B cell (primary cell): ENCODE data around the gene MED15. TPM values are rescaled to one million over a fixed set of nuclear protein-coding genes. Genes with fewer than 3 reads are reported as not detected.

Source experiments
- ATAC-seq: fragments of 200-7000 bp; cut with Tn5 transposase; one replicate; pipeline ENCODE4 v1.10.0; 2021; ENCODE audit warnings: low read depth, mild to moderate bottlenecking, moderate number of reproducible peaks, moderate library complexity
- CTCF ChIA-PET: fragments of 350-600 bp; sonication (Branson Sonifier 250); formaldehyde crosslinking; loops from one replicate; lab custom pipeline; 2021; ENCODE audit warnings: antibody characterized with exemption, inconsistent platforms; lab: Charles Lee
- POLR2A ChIA-PET: fragments of 350-600 bp; sonication (Branson Sonifier 250); formaldehyde crosslinking; loops from one replicate; lab custom pipeline; 2021; ENCODE audit warnings: antibody characterized with exemption; lab: Charles Lee
- DNase-seq: peaks from one replicate; pipeline ENCODE4 v3.0.0; 2013
- H2AFZ ChIP-seq: 2 replicates; pipeline ENCODE4 v1.6.1; 2012; ENCODE audit warnings: mild to moderate bottlenecking, low read depth, low read length; ENCODE audit not compliant: insufficient read depth, poor library complexity, severe bottlenecking
- H3K27ac ChIP-seq, 2 donors: 1 replicate in 1 of 2; 2 replicates in 1 of 2; pipeline ENCODE4 v1.5.1; 2012 to 2013; ENCODE audit warnings: low read length in 2 of 2, mild to moderate bottlenecking in 2 of 2, moderate library complexity in 1 of 2
- H3K27me3 ChIP-seq, 4 experiments: fragments of 200-600 bp in 1 of 4; sonication (generic) in 1 of 4; replicated peaks in 1 of 4; 1 replicate in 2 of 4; 2 replicates in 2 of 4; pipeline versions ENCODE4 v1.6.1 to v1.7.0; 2013 to 2016; ENCODE audit warnings: low read length in 3 of 4, mild to moderate bottlenecking in 2 of 4, mixed read lengths in 1 of 4, moderate library complexity in 1 of 4; ENCODE audit not compliant: insufficient read depth in 4 of 4, control insufficient read depth in 3 of 4; ENCODE audit errors: control extremely low read depth in 1 of 4
- H3K36me3 ChIP-seq, 2 experiments: replicated peaks in 1 of 2; 1 replicate in 1 of 2; 2 replicates in 1 of 2; pipeline versions ENCODE4 v1.6.1 to v1.7.1; 2013; ENCODE audit warnings: low read length in 1 of 2; ENCODE audit not compliant: insufficient read depth in 2 of 2, control insufficient read depth in 1 of 2; ENCODE audit errors: control extremely low read depth in 1 of 2, extremely low read depth in 1 of 2
- H3K4me1 ChIP-seq, 2 donors: fragments of 200-600 bp in 1 of 2; sonication (generic) in 1 of 2; 1 replicate in 1 of 2; 2 replicates in 1 of 2; pipeline versions ENCODE4 v1.5.1 to v1.6.1; 2013 to 2017; ENCODE audit warnings: low read length in 2 of 2; ENCODE audit not compliant: control insufficient read depth in 2 of 2, insufficient read depth in 2 of 2
- H3K4me2 ChIP-seq: replicated peaks from 2 replicates; pipeline ENCODE3; 2012; ENCODE audit warnings: mild to moderate bottlenecking, low read depth, low read length; ENCODE audit not compliant: poor library complexity, severe bottlenecking
- H3K4me3 ChIP-seq, 5 experiments: fragments of 200-600 bp in 1 of 5; sonication (generic) in 1 of 5; 1 replicate in 3 of 5; 2 replicates in 2 of 5; pipeline versions ENCODE4 v1.5.1 to v1.7.0; 2011 to 2016; ENCODE audit warnings: low read length in 4 of 5, mild to moderate bottlenecking in 4 of 5, low read depth in 2 of 5, control low read depth in 1 of 5, moderate library complexity in 1 of 5; ENCODE audit not compliant: insufficient read depth in 1 of 5; ENCODE audit errors: control extremely low read depth in 1 of 5, extremely low read depth in 1 of 5
- H3K79me2 ChIP-seq: fragments of 200-600 bp; sonication (generic); one replicate; pipeline ENCODE4 v1.6.0; 2016; ENCODE audit warnings: low read length; ENCODE audit not compliant: control insufficient read depth, insufficient read depth
- H3K9ac ChIP-seq: fragments of 200-600 bp; sonication (generic); 2 replicates; pipeline ENCODE4 v1.6.1; 2017; ENCODE audit warnings: mild to moderate bottlenecking, low read length, moderate library complexity
- H3K9me3 ChIP-seq, 3 donors: one replicate each; pipeline versions ENCODE4 v1.6.1 to v1.7.1; 2013; ENCODE audit warnings: low read length in 2 of 3; ENCODE audit not compliant: control insufficient read depth in 2 of 3, insufficient read depth in 1 of 3; ENCODE audit errors: control extremely low read depth in 1 of 3
- H4K20me1 ChIP-seq: 2 replicates; pipeline ENCODE4 v1.6.0; 2012; ENCODE audit warnings: mild to moderate bottlenecking, low read length; ENCODE audit not compliant: insufficient read depth, control insufficient read depth, poor library complexity, severe bottlenecking
- H3K27ac Mint-ChIP-seq: one replicate; pipeline ENCODE4 v1.8.0; 2021; ENCODE audit warnings: mixed read lengths
- H3K27me3 Mint-ChIP-seq: one replicate; pipeline ENCODE4 v1.8.0; 2021; ENCODE audit warnings: mixed read lengths
- H3K4me1 Mint-ChIP-seq: one replicate; pipeline ENCODE4 v1.8.0; 2021; ENCODE audit warnings: mixed read lengths
- H3K4me3 Mint-ChIP-seq: one replicate; pipeline ENCODE4 v1.8.0; 2021; ENCODE audit warnings: mixed read lengths
- H3K9me3 Mint-ChIP-seq: one replicate; pipeline ENCODE4 v1.8.0; 2022; ENCODE audit warnings: mixed read lengths; ENCODE audit not compliant: insufficient read depth
- CTCF ChIP-seq: fragments of 200-600 bp; IDR thresholded peaks from one replicate; pipeline ENCODE4 v1.8.0; 2022; ENCODE audit warnings: antibody characterized with exemption, mild to moderate bottlenecking
- EZH2 ChIP-seq: IDR thresholded peaks from 2 replicates; pipeline ENCODE4 v1.6.1; 2012; ENCODE audit warnings: borderline replicate concordance, low read depth, mild to moderate bottlenecking, moderate library complexity, low read length; ENCODE audit not compliant: insufficient read depth, poor library complexity, severe bottlenecking
- WGBS: methylation state at CpG from one replicate; pipeline ENCODE4 v1.1.5; 2013; ENCODE audit warnings: missing lambda C conversion rate; ENCODE audit not compliant: insufficient coverage; 5-methylcytosine and 5-hydroxymethylcytosine counted together
- intact Hi-C: fragments of 100-400 bp; cut with micrococcal nuclease; formaldehyde crosslinking; loops from one replicate; pipeline ENCODE4 v1.10.0; 2022
- polyA plus RNA-seq: library from polyadenylated mRNA; depleted of rRNA; stranded (reverse); fragments of >200 nt; gene quantifications from 2 replicates; pipeline ENCODE4 v1.2.3, GENCODE V29; 2012
- total RNA-seq, 2 donors: library from RNA; stranded (reverse); fragments of 120-200 nt in 1 of 2; gene quantifications; 1 replicate in 1 of 2; 2 replicates in 1 of 2; pipeline versions ENCODE4 v1.2.3 to v1.2.4, GENCODE V29; 2013 to 2022

The MED15 gene
- total and polyA plus RNA-seq, 2 donors (not counting 1 experiment from before 2014, with no cell fraction given), result 109 to 134 TPM

GRCh38 chr22:20567993-20568417, 60.6 kb downstream of the MED15 start:
- ChIA-PET CTCF (interaction anchor here (0.7 to 6.7 kb wide), 4 partner anchors 9 to 174 kb away, joined by 3 to 56 read pairs (median 14); no protein-coding TSS in a partner anchor), POLR2A (no interaction called here)
- Histone ChIP-seq H4K20me1 (peaks cover 26% of the 10 kb centered on the region), H3K27ac (no peak overlapping the region), H3K4me2 (no peak overlapping the region), H3K27me3 (no peaks in the 10 kb centered on the region), H2AFZ (no peak overlapping the region), H3K9ac (no peak overlapping the region), H3K4me3 (no peak overlapping the region), H3K9me3 (no peaks in the 10 kb centered on the region), H3K36me3 (peaks cover 5 to 77% of the 10 kb centered on the region in 2 experiments), H3K4me1 (peaks cover 0 to 16% of the 10 kb centered on the region in 2 donors), H3K79me2 (peaks cover 7% of the 10 kb centered on the region)
- Mint-ChIP-seq H3K27me3 (no peaks in the 10 kb centered on the region), H3K27ac (no peak overlapping the region), H3K9me3 (no peaks in the 10 kb centered on the region), H3K4me1 (peaks cover 6% of the 10 kb centered on the region), H3K4me3 (no peak overlapping the region)
- DNase-seq (no peak), ATAC-seq (no peak)
- WGBS, result 98% methylated on average over 4 of the region's 5 CpGs
- intact Hi-C loops, result no loop called here
- TF ChIP-seq CTCF (no peak), EZH2 (no peak)

GRCh38 chr22:20568502-20569058, 61.2 kb downstream of the MED15 start:
- no peak for DNase-seq
- Histone ChIP-seq H3K27me3 (no peaks in the 10 kb centered on the region), H3K79me2 (peaks cover 10% of the 10 kb centered on the region), H3K9me3 (no peaks in the 10 kb centered on the region), H2AFZ (no peak overlapping the region), H3K27ac (no peak overlapping the region), H3K36me3 (peaks cover 5 to 77% of the 10 kb centered on the region in 2 experiments), H3K4me1 (peaks cover 0 to 16% of the 10 kb centered on the region in 2 donors), H4K20me1 (peaks cover 30% of the 10 kb centered on the region), H3K9ac (no peak overlapping the region), H3K4me2 (peak overlapping the region; percentile 12), H3K4me3 (no peak overlapping the region)
- H3K9me3 Mint-ChIP-seq, result no peaks in the 10 kb centered on the region
- TF ChIP-seq EZH2, result no peak
- TF ChIP-seq CTCF, result no peak
- 100% methylated on average over 2 of the region's 9 CpGs for WGBS
- POLR2A ChIA-PET, result no interaction called here
- CTCF ChIA-PET, result interaction anchor here (0.7 to 6.7 kb wide), 5 partner anchors 8 to 150 kb away, joined by 3 to 56 read pairs (median 3); no protein-coding TSS in a partner anchor
- H3K27ac Mint-ChIP-seq, result no peak overlapping the region
- no peak overlapping the region for H3K4me3 Mint-ChIP-seq
- no peaks in the 10 kb centered on the region for H3K27me3 Mint-ChIP-seq
- no peak for ATAC-seq
- intact Hi-C loops, result no loop called here
- H3K4me1 Mint-ChIP-seq, result peaks cover 6% of the 10 kb centered on the region
